ENCODE results near the gene MCOLN2. TPM values are rescaled to one million over a fixed set of nuclear protein-coding genes. Genes with fewer than 3 reads are reported as not detected.

The MCOLN2 gene
- total RNA-seq, 1 experiment from 2014 or later: 11.3 TPM

DNA sequence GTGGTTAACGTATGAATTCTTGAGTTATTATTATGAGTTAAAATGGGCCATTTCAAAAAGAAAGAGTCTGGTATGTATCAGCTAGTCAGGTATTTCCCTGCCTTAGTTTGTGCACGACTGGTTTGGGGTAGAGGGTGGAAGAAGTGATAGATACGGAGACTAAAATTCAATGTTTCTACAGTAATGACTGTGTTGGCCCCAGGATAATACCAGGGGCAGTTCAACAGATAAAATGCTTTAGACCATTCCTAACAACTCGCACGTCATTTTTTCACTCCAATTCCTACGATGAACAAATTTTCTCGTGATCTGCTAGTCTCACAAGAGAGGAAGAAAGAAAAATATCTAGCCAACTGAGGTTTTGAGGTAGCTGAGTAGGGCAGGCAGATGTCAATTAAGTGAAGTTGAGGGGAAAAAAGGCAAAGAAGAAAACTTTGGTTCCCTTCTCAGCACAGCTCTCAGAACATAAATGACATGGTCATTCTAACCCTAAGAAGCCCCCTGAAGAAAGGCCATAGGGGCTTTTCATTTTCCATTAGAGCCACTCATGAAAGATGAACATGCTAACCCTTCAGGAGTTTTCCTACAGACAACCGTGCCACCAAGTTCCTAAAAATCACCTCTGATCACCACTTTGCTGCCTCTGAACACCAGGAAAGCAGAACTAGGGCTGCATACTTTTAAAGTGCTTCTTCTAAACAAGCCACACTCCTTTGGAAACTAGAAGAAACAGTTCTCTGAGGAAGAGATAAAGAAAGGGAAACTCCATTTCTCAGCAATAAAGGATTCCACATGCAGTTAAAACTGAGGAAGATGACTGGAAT lies 5.6 kb downstream of the MCOLN2 start:
- H3K79me2 ChIP-seq (ENCODE audit: insufficient read depth, low read length): no peaks in the 10 kb centered on the region
- no peak overlapping the region for H3K9ac ChIP-seq (ENCODE audit: low read length)
- ATAC-seq (no peak), DNase-seq (ENCODE audit: low read depth, low spot score) (no peak)
- H3K4me1 ChIP-seq (ENCODE audit: control insufficient read depth in 1 of 2, insufficient read depth in 2 of 2, low read length in 2 of 2): peaks cover 0 to 6% of the 10 kb centered on the region in 2 experiments; a peak in 1 of 4 replicates
- H3K9me2 ChIP-seq (ENCODE audit: insufficient read depth): no peaks in the 10 kb centered on the region
- no peak overlapping the region for H2AFZ ChIP-seq (ENCODE audit: low read depth, low read length, poor library complexity, severe bottlenecking)
- intact Hi-C loops (cut with micrococcal nuclease): no loop called here
- no peak overlapping the region for H3K27ac ChIP-seq (ENCODE audit: low read depth, low read length)
- no peak for TF ChIP-seq JUND (IDR thresholded peaks at IDR 0.05)
- no peak for TF ChIP-seq SP1 (IDR thresholded peaks at IDR 0.05; ENCODE audit: low read depth)
- no peak for TF ChIP-seq SRF (IDR thresholded peaks at IDR 0.05; ENCODE audit: low read depth)
- no peak for TF ChIP-seq YY1 (IDR thresholded peaks at IDR 0.05; ENCODE audit: extremely low read depth, insufficient replicate concordance, low read depth, low read length)
- TF ChIP-seq, protein P1, sequence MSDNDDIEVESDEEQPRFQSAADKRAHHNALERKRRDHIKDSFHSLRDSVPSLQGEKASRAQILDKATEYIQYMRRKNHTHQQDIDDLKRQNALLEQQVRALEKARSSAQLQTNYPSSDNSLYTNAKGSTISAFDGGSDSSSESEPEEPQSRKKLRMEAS (IDR thresholded peaks at IDR 0.05): no peak
- no peak for TF ChIP-seq RAD21 (IDR thresholded peaks at IDR 0.05; ENCODE audit: low read depth)
- TF ChIP-seq CEBPB (IDR thresholded peaks at IDR 0.05; ENCODE audit: low read depth): no peak
- no peak for TF ChIP-seq ZNF274 (IDR thresholded peaks at IDR 0.05; ENCODE audit: low read depth, low read length)
- no peak for TF ChIP-seq EGR1 (IDR thresholded peaks at IDR 0.05; ENCODE audit: low read depth)
- TF ChIP-seq EZH2phosphoT487 (IDR thresholded peaks at IDR 0.05; ENCODE audit: borderline replicate concordance): no peak
- TF ChIP-seq POLR2AphosphoS5 (IDR thresholded peaks at IDR 0.05; ENCODE audit: low read depth, low read length): no peak
- TF ChIP-seq, protein P2, sequence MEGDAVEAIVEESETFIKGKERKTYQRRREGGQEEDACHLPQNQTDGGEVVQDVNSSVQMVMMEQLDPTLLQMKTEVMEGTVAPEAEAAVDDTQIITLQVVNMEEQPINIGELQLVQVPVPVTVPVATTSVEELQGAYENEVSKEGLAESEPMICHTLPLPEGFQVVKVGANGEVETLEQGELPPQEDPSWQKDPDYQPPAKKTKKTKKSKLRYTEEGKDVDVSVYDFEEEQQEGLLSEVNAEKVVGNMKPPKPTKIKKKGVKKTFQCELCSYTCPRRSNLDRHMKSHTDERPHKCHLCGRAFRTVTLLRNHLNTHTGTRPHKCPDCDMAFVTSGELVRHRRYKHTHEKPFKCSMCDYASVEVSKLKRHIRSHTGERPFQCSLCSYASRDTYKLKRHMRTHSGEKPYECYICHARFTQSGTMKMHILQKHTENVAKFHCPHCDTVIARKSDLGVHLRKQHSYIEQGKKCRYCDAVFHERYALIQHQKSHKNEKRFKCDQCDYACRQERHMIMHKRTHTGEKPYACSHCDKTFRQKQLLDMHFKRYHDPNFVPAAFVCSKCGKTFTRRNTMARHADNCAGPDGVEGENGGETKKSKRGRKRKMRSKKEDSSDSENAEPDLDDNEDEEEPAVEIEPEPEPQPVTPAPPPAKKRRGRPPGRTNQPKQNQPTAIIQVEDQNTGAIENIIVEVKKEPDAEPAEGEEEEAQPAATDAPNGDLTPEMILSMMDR (IDR thresholded peaks at IDR 0.05 in 2 of 3, conservative IDR thresholded peaks at IDR 0.05 in 1 of 3; ENCODE audit: borderline replicate concordance in 1 of 3, insufficient read depth in 1 of 3, low read depth in 2 of 3, low read length in 2 of 3): no peak
- no peak for TF ChIP-seq ZFX (IDR thresholded peaks at IDR 0.05)
- no peak for TF ChIP-seq FOSL1 (IDR thresholded peaks at IDR 0.05; ENCODE audit: low read depth)
- no peak for TF ChIP-seq POLR2A (IDR thresholded peaks at IDR 0.05; ENCODE audit: borderline replicate concordance, extremely low read depth, insufficient read depth, insufficient read length)
- no peak for TF ChIP-seq SIN3A (IDR thresholded peaks at IDR 0.05; ENCODE audit: low read depth)
- TF ChIP-seq CBX3 (IDR thresholded peaks at IDR 0.05; ENCODE audit: low read depth): no peak
- TF ChIP-seq, protein P3, sequence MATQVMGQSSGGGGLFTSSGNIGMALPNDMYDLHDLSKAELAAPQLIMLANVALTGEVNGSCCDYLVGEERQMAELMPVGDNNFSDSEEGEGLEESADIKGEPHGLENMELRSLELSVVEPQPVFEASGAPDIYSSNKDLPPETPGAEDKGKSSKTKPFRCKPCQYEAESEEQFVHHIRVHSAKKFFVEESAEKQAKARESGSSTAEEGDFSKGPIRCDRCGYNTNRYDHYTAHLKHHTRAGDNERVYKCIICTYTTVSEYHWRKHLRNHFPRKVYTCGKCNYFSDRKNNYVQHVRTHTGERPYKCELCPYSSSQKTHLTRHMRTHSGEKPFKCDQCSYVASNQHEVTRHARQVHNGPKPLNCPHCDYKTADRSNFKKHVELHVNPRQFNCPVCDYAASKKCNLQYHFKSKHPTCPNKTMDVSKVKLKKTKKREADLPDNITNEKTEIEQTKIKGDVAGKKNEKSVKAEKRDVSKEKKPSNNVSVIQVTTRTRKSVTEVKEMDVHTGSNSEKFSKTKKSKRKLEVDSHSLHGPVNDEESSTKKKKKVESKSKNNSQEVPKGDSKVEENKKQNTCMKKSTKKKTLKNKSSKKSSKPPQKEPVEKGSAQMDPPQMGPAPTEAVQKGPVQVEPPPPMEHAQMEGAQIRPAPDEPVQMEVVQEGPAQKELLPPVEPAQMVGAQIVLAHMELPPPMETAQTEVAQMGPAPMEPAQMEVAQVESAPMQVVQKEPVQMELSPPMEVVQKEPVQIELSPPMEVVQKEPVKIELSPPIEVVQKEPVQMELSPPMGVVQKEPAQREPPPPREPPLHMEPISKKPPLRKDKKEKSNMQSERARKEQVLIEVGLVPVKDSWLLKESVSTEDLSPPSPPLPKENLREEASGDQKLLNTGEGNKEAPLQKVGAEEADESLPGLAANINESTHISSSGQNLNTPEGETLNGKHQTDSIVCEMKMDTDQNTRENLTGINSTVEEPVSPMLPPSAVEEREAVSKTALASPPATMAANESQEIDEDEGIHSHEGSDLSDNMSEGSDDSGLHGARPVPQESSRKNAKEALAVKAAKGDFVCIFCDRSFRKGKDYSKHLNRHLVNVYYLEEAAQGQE (IDR thresholded peaks at IDR 0.05; ENCODE audit: low read depth): no peak
- no peaks in the 10 kb centered on the region for H3K9me3 ChIP-seq (ENCODE audit: control insufficient read depth in 1 of 2, insufficient read depth in 1 of 2, low read depth in 1 of 2, low read length in 2 of 2)
- H3K27me3 ChIP-seq (ENCODE audit: insufficient read depth, low read length): no peaks in the 10 kb centered on the region
- no peak overlapping the region for H3K4me2 ChIP-seq (ENCODE audit: low read length)
- ChIA-PET RAD21 (ENCODE audit: low non-redundant PET in 1 of 2, low total read pairs in 2 of 2, uncharacterized antibody in 2 of 2, unreplicated experiment in 2 of 2) (no interaction called here), POLR2A (no interaction called here), CTCF (interaction anchor here (0.9 kb wide), 1 partner anchor 264 kb away, joined by 3 read pairs; no protein-coding TSS in a partner anchor)
- no TSS peak for BruUV-seq (replicated peaks)
- no peak overlapping the region for H3K4me3 ChIP-seq (replicated peaks in 1 of 2; ENCODE audit: low read depth in 1 of 2, low read length in 2 of 2)
- H4K20me1 ChIP-seq (ENCODE audit: insufficient read depth): no peaks in the 10 kb centered on the region
- H3K36me3 ChIP-seq (ENCODE audit: control insufficient read depth in 1 of 2, insufficient read depth in 2 of 2, low read length in 2 of 2): no peaks in the 10 kb centered on the region
